A549 (cell line): Measurements from ENCODE around the gene INPP4B.

ENCODE experiments used
- CTCF ChIP-seq: fragments of >200 bp; sonication (Bioruptor Twin); formaldehyde crosslinking; IDR thresholded peaks from 3 replicates; pipeline ENCODE4 v1.5.1; 2016
- MAX ChIP-seq: IDR thresholded peaks from 2 replicates; pipeline ENCODE4 v1.6.1; 2012
- POLR2A ChIP-seq: IDR thresholded peaks from 2 replicates; pipeline ENCODE4 v1.6.1; 2012; ENCODE audit warnings: mild to moderate bottlenecking, low read length
- RAD21 ChIP-seq, 2 experiments: fragments of >200 bp in 1 of 2; sonication (Bioruptor Twin) in 1 of 2; formaldehyde crosslinking in 1 of 2; IDR thresholded peaks in 1 of 2; conservative IDR thresholded peaks in 1 of 2; 2 replicates in 1 of 2; 3 replicates in 1 of 2; pipeline ENCODE4 v1.6.1; 2012 to 2018; ENCODE audit warnings: inconsistent platforms in 1 of 2
- ZFP36 ChIP-seq: fragments of 450-650 bp; IDR thresholded peaks from 2 replicates; pipeline ENCODE4 v1.6.1; 2014; ENCODE audit warnings: borderline replicate concordance; ENCODE audit not compliant: partially characterized antibody

- no peak for TF ChIP-seq CTCF
- TF ChIP-seq RAD21 (conservative IDR thresholded peaks at IDR 0.05 in 1 of 2, IDR thresholded peaks at IDR 0.05 in 1 of 2), result no peak
- TF ChIP-seq POLR2A, result no peak
- TF ChIP-seq MAX, result no peak
- no peak for TF ChIP-seq ZFP36
Measured at GRCh38 chr4:142463206-142463605, 382.9 kb downstream of the INPP4B start.
